ENCODE data around the gene MROH7.

Gene MROH7

GRCh38 chr1:54738244-54738643 lies 96.7 kb downstream of the MROH7 start:
- ATAC-seq (ENCODE audit: low read depth) (no peak), DNase-seq (ENCODE audit: low spot score in 2 of 2) (no peak)
- H3K9me3 Mint-ChIP-seq, result no peaks in the 10 kb centered on the region
- H3K27ac Mint-ChIP-seq, result no peak overlapping the region
- H3K36me3 Mint-ChIP-seq, result peaks cover 39% of the 10 kb centered on the region
- no peaks in the 10 kb centered on the region for H3K4me1 Mint-ChIP-seq
- no peaks in the 10 kb centered on the region for H3K27me3 Mint-ChIP-seq
- H3K4me3 Mint-ChIP-seq, result no peak overlapping the region

- Mint-ChIP-seq H3K4me1 (no peaks in the 10 kb centered on the region), H3K4me3 (no peak overlapping the region), H3K36me3 (peaks cover 33% of the 10 kb centered on the region), H3K27me3 (no peaks in the 10 kb centered on the region), H3K27ac (no peak overlapping the region), H3K9me3 (no peaks in the 10 kb centered on the region)
- no peak for DNase-seq (ENCODE audit: low spot score in 2 of 2)
- no peak for ATAC-seq (ENCODE audit: low read depth)
Measured at GRCh38 chr1:54741531-54741930, 99.9 kb downstream of the MROH7 start.

GRCh38 chr1:54742282-54742681 lies 100.7 kb downstream of the MROH7 start:
- Mint-ChIP-seq H3K4me1 (no peaks in the 10 kb centered on the region), H3K4me3 (no peak overlapping the region), H3K27ac (no peak overlapping the region), H3K27me3 (no peaks in the 10 kb centered on the region), H3K9me3 (no peaks in the 10 kb centered on the region), H3K36me3 (peaks cover 27% of the 10 kb centered on the region)
- ATAC-seq (ENCODE audit: low read depth) (no peak), DNase-seq (ENCODE audit: low spot score in 2 of 2) (no peak)

GRCh38 chr1:54743416-54744226 lies 102.0 kb downstream of the MROH7 start:
- ATAC-seq (ENCODE audit: low read depth), result no peak
- no peaks in the 10 kb centered on the region for H3K4me1 Mint-ChIP-seq
- no peak overlapping the region for H3K4me3 Mint-ChIP-seq
- no peak for DNase-seq (ENCODE audit: low spot score in 2 of 2)
- H3K36me3 Mint-ChIP-seq, result peaks cover 19% of the 10 kb centered on the region
- H3K27ac Mint-ChIP-seq, result no peak overlapping the region
- no peaks in the 10 kb centered on the region for H3K9me3 Mint-ChIP-seq
- H3K27me3 Mint-ChIP-seq, result peaks cover 3% of the 10 kb centered on the region

- no peaks in the 10 kb centered on the region for H3K9me3 Mint-ChIP-seq
- no peak for ATAC-seq (ENCODE audit: low read depth)
- H3K4me1 Mint-ChIP-seq, result no peaks in the 10 kb centered on the region
- no peak overlapping the region for H3K27ac Mint-ChIP-seq
- H3K36me3 Mint-ChIP-seq, result peaks cover 14% of the 10 kb centered on the region
- peaks cover 3% of the 10 kb centered on the region for H3K27me3 Mint-ChIP-seq
- H3K4me3 Mint-ChIP-seq, result no peak overlapping the region
- DNase-seq (ENCODE audit: low spot score in 2 of 2), result no peak
Measured at GRCh38 chr1:54744696-54745095, 103.1 kb downstream of the MROH7 start.

GRCh38 chr1:54745274-54745673 lies 103.7 kb downstream of the MROH7 start:
- peaks cover 10% of the 10 kb centered on the region for H3K36me3 Mint-ChIP-seq
- H3K4me3 Mint-ChIP-seq, result no peak overlapping the region
- H3K4me1 Mint-ChIP-seq, result no peaks in the 10 kb centered on the region
- H3K27me3 Mint-ChIP-seq, result peaks cover 3% of the 10 kb centered on the region
- no peak overlapping the region for H3K27ac Mint-ChIP-seq
- DNase-seq (ENCODE audit: low spot score in 2 of 2), result no peak
- no peaks in the 10 kb centered on the region for H3K9me3 Mint-ChIP-seq
- no peak for ATAC-seq (ENCODE audit: low read depth)

GRCh38 chr1:54745864-54746263 lies 104.3 kb downstream of the MROH7 start:
- Mint-ChIP-seq H3K9me3 (no peaks in the 10 kb centered on the region), H3K27ac (no peak overlapping the region), H3K4me1 (no peaks in the 10 kb centered on the region), H3K27me3 (peaks cover 3% of the 10 kb centered on the region), H3K4me3 (no peak overlapping the region), H3K36me3 (peaks cover 10% of the 10 kb centered on the region)
- no peak for ATAC-seq (ENCODE audit: low read depth)
- no peak for DNase-seq (ENCODE audit: low spot score in 2 of 2)

- Mint-ChIP-seq H3K36me3 (peaks cover 2% of the 10 kb centered on the region), H3K27me3 (peaks cover 3% of the 10 kb centered on the region), H3K4me1 (no peaks in the 10 kb centered on the region), H3K9me3 (no peaks in the 10 kb centered on the region), H3K4me3 (no peak overlapping the region), H3K27ac (no peak overlapping the region)
- DNase-seq (ENCODE audit: low spot score in 2 of 2) (no peak), ATAC-seq (ENCODE audit: low read depth) (no peak)
Measured at GRCh38 chr1:54748094-54748835, 106.7 kb downstream of the MROH7 start.

GRCh38 chr1:54750596-54750995 lies 109.0 kb downstream of the MROH7 start:
- Mint-ChIP-seq H3K27ac (no peak overlapping the region), H3K9me3 (no peaks in the 10 kb centered on the region), H3K4me3 (no peak overlapping the region), H3K36me3 (no peaks in the 10 kb centered on the region), H3K27me3 (peaks cover 3% of the 10 kb centered on the region), H3K4me1 (no peaks in the 10 kb centered on the region)
- DNase-seq (ENCODE audit: low spot score in 2 of 2), result no peak
- ATAC-seq (ENCODE audit: low read depth), result no peak

- no peak for ATAC-seq (ENCODE audit: low read depth)
- DNase-seq (ENCODE audit: low spot score in 2 of 2), result no peak
- H3K36me3 Mint-ChIP-seq, result no peaks in the 10 kb centered on the region
- H3K27ac Mint-ChIP-seq, result no peak overlapping the region
- H3K4me1 Mint-ChIP-seq, result no peaks in the 10 kb centered on the region
- H3K27me3 Mint-ChIP-seq, result peaks cover 3% of the 10 kb centered on the region
- no peak overlapping the region for H3K4me3 Mint-ChIP-seq
- no peaks in the 10 kb centered on the region for H3K9me3 Mint-ChIP-seq
Measured at GRCh38 chr1:54751426-54751825, 109.8 kb downstream of the MROH7 start.

- H3K4me1 Mint-ChIP-seq, result no peaks in the 10 kb centered on the region
- H3K27ac Mint-ChIP-seq, result no peak overlapping the region
- no peaks in the 10 kb centered on the region for H3K9me3 Mint-ChIP-seq
- no peak overlapping the region for H3K4me3 Mint-ChIP-seq
- DNase-seq (ENCODE audit: low spot score in 2 of 2) (no peak), ATAC-seq (ENCODE audit: low read depth) (no peak)
- no peaks in the 10 kb centered on the region for H3K27me3 Mint-ChIP-seq
- H3K36me3 Mint-ChIP-seq, result peaks cover 2% of the 10 kb centered on the region
Measured at GRCh38 chr1:54754045-54754444, 112.5 kb downstream of the MROH7 start.

GRCh38 chr1:54754486-54755285 lies 113.1 kb downstream of the MROH7 start:
- no peaks in the 10 kb centered on the region for H3K9me3 Mint-ChIP-seq

GRCh38 chr1:54757833-54758232 lies 116.2 kb downstream of the MROH7 start:
- Mint-ChIP-seq H3K36me3 (peaks cover 2% of the 10 kb centered on the region), H3K27ac (no peak overlapping the region), H3K4me3 (no peak overlapping the region), H3K4me1 (peaks cover 6% of the 10 kb centered on the region), H3K9me3 (no peaks in the 10 kb centered on the region), H3K27me3 (no peaks in the 10 kb centered on the region)
- DNase-seq (ENCODE audit: low spot score in 2 of 2) (no peak), ATAC-seq (ENCODE audit: low read depth) (no peak)

More at GRCh38 chr1:54754486-54755285, 113.1 kb downstream of the MROH7 start:
- Mint-ChIP-seq H3K4me3 (no peak overlapping the region), H3K36me3 (peaks cover 2% of the 10 kb centered on the region), H3K4me1 (no peaks in the 10 kb centered on the region), H3K27ac (no peak overlapping the region), H3K27me3 (no peaks in the 10 kb centered on the region)
- DNase-seq (ENCODE audit: low spot score in 2 of 2), result no peak
- ATAC-seq (ENCODE audit: low read depth), result no peak

Measured in memory B cell (primary cell).